Muscle layer of colon (tissue), 2 donors: ENCODE measurements around the gene IGLL5.

Experiments
- H3K27ac ChIP-seq: one replicate; pipeline ENCODE4 v1.7.0; 2013; ENCODE audit warnings: low read depth, mild to moderate bottlenecking, low read length, moderate library complexity
- H3K27me3 ChIP-seq, 2 donors: one replicate each; pipeline ENCODE4 v1.7.0; 2013; ENCODE audit warnings: low read length in 2 of 2, mild to moderate bottlenecking in 2 of 2; ENCODE audit not compliant: insufficient read depth in 2 of 2, control insufficient read depth in 1 of 2
- H3K36me3 ChIP-seq: one replicate; pipeline ENCODE4 v1.7.0; 2013; ENCODE audit warnings: mild to moderate bottlenecking, low read length; ENCODE audit not compliant: insufficient read depth
- H3K4me1 ChIP-seq: one replicate; pipeline ENCODE4 v1.7.0; 2013; ENCODE audit warnings: mild to moderate bottlenecking, low read length; ENCODE audit not compliant: insufficient read depth
- H3K4me3 ChIP-seq, 2 donors: one replicate each; pipeline ENCODE4 v1.7.0; 2013; ENCODE audit warnings: low read length in 2 of 2, low read depth in 1 of 2, mild to moderate bottlenecking in 1 of 2, moderate library complexity in 1 of 2
- H3K9ac ChIP-seq: one replicate; pipeline ENCODE4 v1.7.0; 2013; ENCODE audit warnings: low read length
- H3K9me3 ChIP-seq: one replicate; pipeline ENCODE4 v1.7.0; 2013; ENCODE audit warnings: mild to moderate bottlenecking, low read length
- donor health status: abdominal sarcoma.
- donor health status: Adenocarcinoma of cecum.

The IGLL5 gene

GRCh38 chr22:22851969-22852368 lies 35.6 kb upstream of the IGLL5 start:
- peaks cover 0 to 6% of the 10 kb centered on the region in 2 donors for H3K27me3 ChIP-seq
- no peak overlapping the region for H3K27ac ChIP-seq
- H3K4me1 ChIP-seq: no peaks in the 10 kb centered on the region
- no peaks in the 10 kb centered on the region for H3K36me3 ChIP-seq
- H3K4me3 ChIP-seq: no peak overlapping the region
- H3K9ac ChIP-seq: no peak overlapping the region
- no peaks in the 10 kb centered on the region for H3K9me3 ChIP-seq

GRCh38 chr22:22853713-22854112 lies 33.9 kb upstream of the IGLL5 start:
- Histone ChIP-seq H3K36me3 (no peaks in the 10 kb centered on the region), H3K4me3 (no peak overlapping the region), H3K9ac (no peak overlapping the region), H3K4me1 (no peaks in the 10 kb centered on the region), H3K9me3 (no peaks in the 10 kb centered on the region), H3K27ac (no peak overlapping the region), H3K27me3 (peaks cover 0 to 6% of the 10 kb centered on the region in 2 donors)

GRCh38 chr22:22854466-22854865 lies 33.1 kb upstream of the IGLL5 start:
- Histone ChIP-seq H3K9ac (no peak overlapping the region), H3K27ac (no peak overlapping the region), H3K27me3 (peaks cover 0 to 6% of the 10 kb centered on the region in 2 donors), H3K36me3 (no peaks in the 10 kb centered on the region), H3K4me3 (no peak overlapping the region), H3K4me1 (no peaks in the 10 kb centered on the region), H3K9me3 (no peaks in the 10 kb centered on the region)

- no peak overlapping the region for H3K4me3 ChIP-seq
- no peak overlapping the region for H3K9ac ChIP-seq
- H3K27ac ChIP-seq: no peak overlapping the region
- no peaks in the 10 kb centered on the region for H3K36me3 ChIP-seq
- peaks cover 0 to 6% of the 10 kb centered on the region in 2 donors for H3K27me3 ChIP-seq
- no peaks in the 10 kb centered on the region for H3K4me1 ChIP-seq
- H3K9me3 ChIP-seq: no peaks in the 10 kb centered on the region
Measured at GRCh38 chr22:22855085-22855484, 32.5 kb upstream of the IGLL5 start.

GRCh38 chr22:22855617-22856308 lies 31.9 kb upstream of the IGLL5 start:
- no peaks in the 10 kb centered on the region for H3K9me3 ChIP-seq
- H3K27ac ChIP-seq: no peak overlapping the region
- no peaks in the 10 kb centered on the region for H3K36me3 ChIP-seq
- no peak overlapping the region for H3K4me3 ChIP-seq
- H3K4me1 ChIP-seq: no peaks in the 10 kb centered on the region
- H3K27me3 ChIP-seq: peaks cover 0 to 6% of the 10 kb centered on the region in 2 donors
- no peak overlapping the region for H3K9ac ChIP-seq

- H3K9ac ChIP-seq: no peak overlapping the region
- no peaks in the 10 kb centered on the region for H3K4me1 ChIP-seq
- H3K36me3 ChIP-seq: no peaks in the 10 kb centered on the region
- no peak overlapping the region for H3K4me3 ChIP-seq
- no peak overlapping the region for H3K27ac ChIP-seq
- H3K27me3 ChIP-seq: peaks cover 0 to 6% of the 10 kb centered on the region in 2 donors
- H3K9me3 ChIP-seq: no peaks in the 10 kb centered on the region
Measured at GRCh38 chr22:22856364-22856763, 31.3 kb upstream of the IGLL5 start.

- Histone ChIP-seq H3K9ac (no peak overlapping the region), H3K9me3 (no peaks in the 10 kb centered on the region), H3K27ac (no peak overlapping the region), H3K4me3 (no peak overlapping the region), H3K4me1 (no peaks in the 10 kb centered on the region), H3K36me3 (no peaks in the 10 kb centered on the region), H3K27me3 (peaks cover 0 to 6% of the 10 kb centered on the region in 2 donors)
Measured at GRCh38 chr22:22856885-22857606, 30.6 kb upstream of the IGLL5 start.

DNA sequence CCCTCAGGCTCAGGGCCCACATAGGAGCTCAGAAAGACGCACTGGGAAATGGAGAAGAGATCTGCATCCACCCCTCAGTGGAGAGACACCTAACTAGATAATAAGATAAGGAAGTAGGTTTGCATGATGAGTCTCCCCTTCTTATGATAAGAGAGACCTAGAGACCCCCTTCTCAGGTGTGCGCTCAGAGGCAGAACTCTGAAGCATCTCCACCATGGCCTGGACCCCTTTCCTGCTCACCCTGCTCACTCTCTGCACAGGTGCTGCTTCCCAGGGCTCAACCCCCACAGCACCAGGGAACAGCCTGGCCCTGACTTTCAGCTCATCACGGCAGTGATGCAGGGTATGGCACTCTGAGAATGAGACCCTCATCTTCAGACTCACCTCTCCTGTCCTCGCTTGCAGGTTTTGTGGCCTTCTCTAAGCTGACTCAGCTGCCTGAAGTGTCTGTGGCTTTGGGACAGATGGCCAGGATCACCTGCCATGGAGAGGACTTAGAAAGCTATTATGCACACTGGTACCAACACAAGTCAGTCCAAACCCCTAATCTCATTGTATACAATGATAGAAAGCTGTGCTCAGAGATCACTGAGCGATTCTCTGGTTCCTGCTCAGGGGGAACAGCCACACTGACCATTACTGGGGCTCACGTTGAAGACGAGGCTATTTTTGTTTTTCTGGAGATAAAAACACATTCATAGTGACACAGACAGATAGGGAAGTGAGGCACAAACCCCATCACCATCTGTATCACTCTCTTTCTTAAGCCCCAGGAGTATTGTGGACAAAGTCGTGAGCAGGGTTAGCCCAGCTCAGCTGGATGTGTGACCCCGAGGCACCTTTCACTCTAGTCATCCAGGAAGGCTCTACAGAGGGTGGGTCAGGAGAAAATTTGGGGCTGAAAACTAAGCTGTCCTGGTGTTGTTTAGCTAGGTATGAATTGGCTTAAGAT lies 29.7 kb upstream of the IGLL5 start:
- H3K36me3 ChIP-seq: no peaks in the 10 kb centered on the region
- no peak overlapping the region for H3K9ac ChIP-seq
- H3K4me3 ChIP-seq: no peak overlapping the region
- H3K27me3 ChIP-seq: peaks cover 0 to 6% of the 10 kb centered on the region in 2 donors
- H3K27ac ChIP-seq: no peak overlapping the region
- H3K4me1 ChIP-seq: no peaks in the 10 kb centered on the region
- no peaks in the 10 kb centered on the region for H3K9me3 ChIP-seq

DNA sequence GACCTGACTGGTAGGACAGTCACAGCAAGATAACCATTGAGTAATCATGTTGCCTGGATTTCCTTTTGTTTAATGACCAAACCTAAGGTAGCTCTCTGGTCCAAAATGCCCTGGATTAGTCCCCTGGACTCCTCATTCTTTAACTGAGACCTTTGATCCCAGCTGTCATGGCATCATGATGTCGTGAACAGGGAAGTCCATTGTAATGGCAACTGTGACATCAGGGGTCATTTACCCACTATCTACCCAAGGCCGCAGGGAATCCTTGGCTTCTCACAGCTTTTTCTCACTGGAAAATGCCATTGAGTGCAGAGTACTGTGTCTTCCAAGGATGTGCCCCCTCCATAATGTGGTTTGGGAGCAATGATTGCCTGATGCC lies 29.1 kb upstream of the IGLL5 start:
- Histone ChIP-seq H3K36me3 (no peaks in the 10 kb centered on the region), H3K9me3 (no peaks in the 10 kb centered on the region), H3K4me1 (no peaks in the 10 kb centered on the region), H3K27me3 (peaks cover 0 to 6% of the 10 kb centered on the region in 2 donors), H3K4me3 (no peak overlapping the region), H3K27ac (no peak overlapping the region), H3K9ac (no peak overlapping the region)

GRCh38 chr22:22863001-22863400 lies 24.6 kb upstream of the IGLL5 start:
- Histone ChIP-seq H3K9ac (no peak overlapping the region), H3K27ac (no peak overlapping the region), H3K27me3 (no peaks in the 10 kb centered on the region), H3K9me3 (no peaks in the 10 kb centered on the region), H3K36me3 (no peaks in the 10 kb centered on the region), H3K4me3 (no peak overlapping the region), H3K4me1 (peaks cover 6% of the 10 kb centered on the region)

DNA sequence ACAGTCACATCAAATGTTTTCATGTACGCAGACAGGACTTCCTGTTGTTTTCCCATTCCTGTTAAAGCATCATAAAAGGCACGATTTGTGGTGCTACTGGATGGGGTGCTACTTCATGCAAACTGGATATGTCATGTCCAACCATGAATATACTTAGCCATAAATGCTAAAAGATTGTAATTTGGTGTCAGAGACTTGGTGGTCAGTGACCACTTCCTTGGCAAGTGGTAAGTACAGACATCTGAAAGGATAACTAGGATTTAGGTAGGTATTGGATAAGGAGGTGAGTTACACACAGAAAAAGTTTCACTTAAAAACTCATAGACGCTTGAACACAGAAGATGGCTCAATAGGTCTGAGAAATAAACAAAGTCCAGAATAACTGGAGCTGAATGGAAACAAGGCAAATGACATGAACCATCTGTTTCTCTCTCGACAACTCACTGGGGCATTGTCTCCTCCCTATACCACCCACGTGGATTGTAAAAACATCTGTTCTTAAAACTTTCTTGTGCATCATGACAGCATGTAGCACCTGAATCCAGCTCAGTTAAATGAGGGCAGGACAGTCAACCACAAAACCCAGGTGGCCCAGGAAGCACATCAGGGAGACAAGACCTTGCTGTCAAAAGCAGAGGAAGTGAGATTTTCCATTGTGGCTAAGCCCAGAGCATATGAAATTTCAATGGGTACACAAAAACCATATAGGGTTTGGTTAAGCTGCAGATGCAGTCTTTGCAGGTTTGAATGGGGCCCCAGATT lies 22.1 kb upstream of the IGLL5 start:
- Histone ChIP-seq H3K4me3 (no peak overlapping the region), H3K9ac (no peak overlapping the region), H3K9me3 (no peaks in the 10 kb centered on the region), H3K36me3 (no peaks in the 10 kb centered on the region), H3K27ac (no peak overlapping the region), H3K27me3 (no peaks in the 10 kb centered on the region), H3K4me1 (peaks cover 6% of the 10 kb centered on the region)
